T-cell (primary cell): ENCODE results near the gene ESRRG. TPM values are rescaled to one million over a fixed set of nuclear protein-coding genes. Genes with fewer than 3 reads are reported as not detected.

Experiments
- ATAC-seq, 4 experiments: fragments of 200-7000 bp in 3 of 4; fragments of 150-1000 bp in 1 of 4; cut with Tn5 transposase; replicated peaks in 1 of 4; 1 replicate in 3 of 4; 2 replicates in 1 of 4; pipeline ENCODE4 v1.10.0; 2021; ENCODE audit warnings: moderate library complexity in 3 of 4, mild to moderate bottlenecking in 2 of 4, moderate number of reproducible peaks in 1 of 4
- CTCF ChIA-PET, 2 donors: fragments of 300-600 bp; sonication (Branson Sonifier 250); formaldehyde crosslinking; loops; one replicate each; lab custom pipeline; 2022; ENCODE audit warnings: antibody characterized with exemption in 2 of 2; lab: Charles Lee
- POLR2A ChIA-PET, 2 donors: fragments of 300-600 bp; sonication (Branson Sonifier 250); formaldehyde crosslinking; loops; one replicate each; lab custom pipeline; 2022; ENCODE audit warnings: antibody characterized with exemption in 2 of 2; lab: Charles Lee
- DNase-seq, 35 experiments: peaks; one replicate each; pipeline versions ENCODE4 v3.0.0 to v3.0.0-alpha.2; 2013 to 2023
- H3K27ac ChIP-seq: one replicate; pipeline ENCODE4 v1.5.1; 2013; ENCODE audit warnings: low read length
- H3K27me3 ChIP-seq, 2 experiments: replicated peaks in 1 of 2; 1 replicate in 1 of 2; 2 replicates in 1 of 2; pipeline versions ENCODE4 v1.6.1 to v1.7.0; 2013; ENCODE audit warnings: low read length in 1 of 2, mixed read lengths in 1 of 2; ENCODE audit not compliant: control insufficient read depth in 2 of 2, insufficient read depth in 2 of 2; ENCODE audit errors: extremely low read depth in 1 of 2
- H3K36me3 ChIP-seq, 2 donors: 1 replicate in 1 of 2; 2 replicates in 1 of 2; pipeline versions ENCODE4 v1.6.1 to v1.7.0; 2013; ENCODE audit warnings: low read length in 1 of 2; ENCODE audit not compliant: control insufficient read depth in 2 of 2, insufficient read depth in 1 of 2; ENCODE audit errors: extremely low read depth in 1 of 2
- H3K4me1 ChIP-seq, 2 experiments: 1 replicate in 1 of 2; 2 replicates in 1 of 2; pipeline versions ENCODE4 v1.6.1 to v1.7.0; 2013; ENCODE audit warnings: low read length in 2 of 2, mixed read lengths in 1 of 2; ENCODE audit not compliant: insufficient read depth in 2 of 2, control insufficient read depth in 1 of 2; ENCODE audit errors: extremely low read depth in 1 of 2
- H3K4me3 ChIP-seq, 2 donors: 1 replicate in 1 of 2; 2 replicates in 1 of 2; pipeline versions ENCODE4 v1.5.1 to v1.7.0; 2013; ENCODE audit warnings: mild to moderate bottlenecking in 2 of 2, low read length in 1 of 2, moderate library complexity in 1 of 2; ENCODE audit not compliant: control insufficient read depth in 1 of 2; ENCODE audit errors: extremely low read depth in 1 of 2
- H3K9me3 ChIP-seq: 2 replicates; pipeline ENCODE4 v1.7.0; 2013
- H3K27ac Mint-ChIP-seq, 2 donors: one replicate each; pipeline ENCODE4 v1.8.0; 2020 to 2021; ENCODE audit warnings: mild to moderate bottlenecking in 2 of 2, mixed read lengths in 2 of 2
- H3K27me3 Mint-ChIP-seq, 2 donors: one replicate each; pipeline ENCODE4 v1.8.0; 2021 to 2022; ENCODE audit warnings: mixed read lengths in 2 of 2
- H3K36me3 Mint-ChIP-seq: one replicate; pipeline ENCODE4 v1.8.0; 2021; ENCODE audit warnings: mixed read lengths
- H3K4me1 Mint-ChIP-seq, 3 donors: one replicate each; pipeline ENCODE4 v1.8.0; 2020 to 2022; ENCODE audit warnings: mixed read lengths in 3 of 3, mild to moderate bottlenecking in 1 of 3
- H3K4me3 Mint-ChIP-seq, 3 donors: one replicate each; pipeline ENCODE4 v1.8.0; 2020 to 2022; ENCODE audit warnings: mild to moderate bottlenecking in 3 of 3, mixed read lengths in 3 of 3, moderate library complexity in 3 of 3
- H3K9me3 Mint-ChIP-seq, 3 donors: one replicate each; pipeline ENCODE4 v1.8.0; 2020 to 2022; ENCODE audit warnings: mixed read lengths in 3 of 3
- WGBS: methylation state at CpG from one replicate; pipeline ENCODE4 v1.1.5; 2013; ENCODE audit warnings: missing lambda C conversion rate; ENCODE audit not compliant: insufficient coverage; 5-methylcytosine and 5-hydroxymethylcytosine counted together
- total RNA-seq, 35 experiments: library from RNA in 6 of 35; stranded (reverse) in 6 of 35; fragments of 120-200 nt in 1 of 35; gene quantifications; one replicate each; pipeline versions ENCODE4 v1.2.1 to v1.2.4 and lab custom pipeline; 2013 to 2026

ESRRG gene
- total RNA-seq, 5 donors from 2014 or later (not counting 1 experiment from before 2014, with no cell fraction given), result 0.13 TPM; not detected in 4

GRCh38 chr1:216666441-216666840 lies 56.8 kb downstream of the ESRRG start:
- no peak overlapping the region for H3K4me3 Mint-ChIP-seq
- WGBS, result no CpG with 5 or more reads among the region's 2 CpGs
- no peaks in the 10 kb centered on the region for H3K36me3 ChIP-seq
- H3K9me3 ChIP-seq, result no peaks in the 10 kb centered on the region
- no peaks in the 10 kb centered on the region for H3K27me3 ChIP-seq
- peaks cover 5 to 6% (median 5%) of the 10 kb centered on the region in 3 donors for H3K9me3 Mint-ChIP-seq
- no peak overlapping the region for H3K4me3 ChIP-seq
- no peaks in the 10 kb centered on the region for H3K36me3 Mint-ChIP-seq
- H3K4me1 ChIP-seq, result no peaks in the 10 kb centered on the region
- ChIA-PET POLR2A (no interaction called here), CTCF (no interaction called here)
- H3K27me3 Mint-ChIP-seq, result no peaks in the 10 kb centered on the region
- H3K27ac ChIP-seq, result no peak overlapping the region
- no peaks in the 10 kb centered on the region for H3K4me1 Mint-ChIP-seq
- ATAC-seq (no peak), DNase-seq (no peak)
- H3K27ac Mint-ChIP-seq, result no peak overlapping the region

DNA sequence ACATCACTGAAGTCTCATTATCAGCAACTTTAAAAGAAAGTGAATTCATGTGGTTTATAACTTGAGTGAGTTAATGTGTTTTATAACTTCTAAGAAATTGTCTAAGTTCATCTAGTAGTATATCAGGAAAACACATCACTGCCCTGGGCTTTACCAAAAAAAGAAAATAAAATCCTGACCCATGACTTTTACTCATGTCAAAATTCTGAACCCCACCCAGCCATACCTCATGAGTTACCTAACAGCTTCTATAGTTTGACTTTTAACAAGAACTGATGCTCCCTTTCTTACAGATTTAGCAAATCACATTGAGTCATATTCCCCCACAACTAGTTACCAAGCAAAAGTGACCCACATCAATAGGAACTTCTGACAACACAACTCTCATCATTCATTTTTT lies 57.4 kb downstream of the ESRRG start:
- H3K9me3 ChIP-seq, result no peaks in the 10 kb centered on the region
- H3K27ac ChIP-seq, result no peak overlapping the region
- Mint-ChIP-seq H3K9me3 (peaks cover 5 to 6% (median 5%) of the 10 kb centered on the region in 3 donors), H3K4me1 (no peaks in the 10 kb centered on the region), H3K36me3 (no peaks in the 10 kb centered on the region), H3K27ac (no peak overlapping the region), H3K27me3 (no peaks in the 10 kb centered on the region), H3K4me3 (no peak overlapping the region)
- DNase-seq (no peak), ATAC-seq (no peak)
- ChIA-PET POLR2A (no interaction called here), CTCF (no interaction called here)
- H3K4me3 ChIP-seq, result no peak overlapping the region
- no peaks in the 10 kb centered on the region for H3K27me3 ChIP-seq
- H3K36me3 ChIP-seq, result no peaks in the 10 kb centered on the region
- no peaks in the 10 kb centered on the region for H3K4me1 ChIP-seq

- DNase-seq (no peak), ATAC-seq (no peak)
- Histone ChIP-seq H3K4me1 (no peaks in the 10 kb centered on the region), H3K27me3 (no peaks in the 10 kb centered on the region), H3K36me3 (no peaks in the 10 kb centered on the region), H3K4me3 (no peak overlapping the region), H3K27ac (no peak overlapping the region), H3K9me3 (no peaks in the 10 kb centered on the region)
- H3K27me3 Mint-ChIP-seq, result no peaks in the 10 kb centered on the region
- H3K4me3 Mint-ChIP-seq, result no peak overlapping the region
- ChIA-PET CTCF (no interaction called here), POLR2A (no interaction called here)
- no CpG with 5 or more reads among the region's 1 CpG for WGBS
- H3K4me1 Mint-ChIP-seq, result no peaks in the 10 kb centered on the region
- H3K9me3 Mint-ChIP-seq, result peaks cover 5 to 6% (median 5%) of the 10 kb centered on the region in 3 donors
- no peaks in the 10 kb centered on the region for H3K36me3 Mint-ChIP-seq
- H3K27ac Mint-ChIP-seq, result no peak overlapping the region
Observed at GRCh38 chr1:216665406-216665805, 57.8 kb downstream of the ESRRG start.

GRCh38 chr1:216662681-216663080 lies 60.5 kb downstream of the ESRRG start:
- POLR2A ChIA-PET, result no interaction called here
- Histone ChIP-seq H3K4me1 (no peaks in the 10 kb centered on the region), H3K27ac (no peak overlapping the region), H3K36me3 (no peaks in the 10 kb centered on the region), H3K27me3 (no peaks in the 10 kb centered on the region), H3K4me3 (no peak overlapping the region), H3K9me3 (no peaks in the 10 kb centered on the region)
- Mint-ChIP-seq H3K36me3 (no peaks in the 10 kb centered on the region), H3K27ac (no peak overlapping the region), H3K4me1 (no peaks in the 10 kb centered on the region), H3K27me3 (no peaks in the 10 kb centered on the region), H3K4me3 (no peak overlapping the region), H3K9me3 (peaks cover 0 to 10% (median 9%) of the 10 kb centered on the region in 3 donors)
- WGBS, result 100% methylated on average over 1 of the region's 3 CpGs
- no peak for ATAC-seq
- CTCF ChIA-PET, result interaction anchor here in 1 of 2 donors (0.5 kb wide), 1 partner anchor 14 kb away, joined by 3 read pairs; no protein-coding TSS in a partner anchor
- no peak for DNase-seq

DNA sequence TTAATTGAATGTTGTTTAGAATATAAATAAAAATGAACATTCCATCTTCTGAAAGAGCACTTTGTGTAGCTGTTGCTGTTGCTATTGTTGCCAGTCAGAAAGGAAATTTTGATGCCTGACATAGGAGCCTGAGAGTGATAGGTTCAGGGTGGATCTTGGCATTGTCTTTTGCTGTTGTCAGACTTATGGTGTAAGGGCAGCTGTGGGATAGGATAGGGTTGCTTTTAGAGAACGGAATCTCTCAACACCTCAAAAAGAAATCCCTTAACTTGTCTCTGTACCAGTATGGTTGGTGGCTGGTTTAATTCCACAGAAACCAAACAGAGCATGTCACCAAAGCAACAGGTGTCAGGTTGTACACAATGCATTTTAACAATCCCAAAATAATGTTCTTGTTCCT lies 62.7 kb downstream of the ESRRG start:
- no peak for DNase-seq
- ChIA-PET POLR2A (no interaction called here), CTCF (no interaction called here)
- Mint-ChIP-seq H3K36me3 (no peaks in the 10 kb centered on the region), H3K4me1 (no peaks in the 10 kb centered on the region), H3K9me3 (peaks cover 0 to 10% (median 4%) of the 10 kb centered on the region in 3 donors), H3K27ac (no peak overlapping the region), H3K27me3 (no peaks in the 10 kb centered on the region), H3K4me3 (no peak overlapping the region)
- Histone ChIP-seq H3K36me3 (no peaks in the 10 kb centered on the region), H3K9me3 (no peaks in the 10 kb centered on the region), H3K27ac (no peak overlapping the region), H3K4me1 (no peaks in the 10 kb centered on the region), H3K4me3 (no peak overlapping the region), H3K27me3 (no peaks in the 10 kb centered on the region)
- WGBS, result no CpG with 5 or more reads among the region's 1 CpG
- no peak for ATAC-seq

- ATAC-seq, result no peak
- DNase-seq, result no peak
- no peak overlapping the region for H3K27ac Mint-ChIP-seq
- H3K9me3 ChIP-seq, result no peaks in the 10 kb centered on the region
- no peaks in the 10 kb centered on the region for H3K36me3 ChIP-seq
- H3K9me3 Mint-ChIP-seq, result peaks cover 0 to 7% (median 4%) of the 10 kb centered on the region in 3 donors
- CTCF ChIA-PET, result no interaction called here
- H3K27me3 ChIP-seq, result no peaks in the 10 kb centered on the region
- no peak overlapping the region for H3K27ac ChIP-seq
- H3K4me3 Mint-ChIP-seq, result no peak overlapping the region
- H3K36me3 Mint-ChIP-seq, result no peaks in the 10 kb centered on the region
- no peaks in the 10 kb centered on the region for H3K4me1 Mint-ChIP-seq
- H3K4me1 ChIP-seq, result no peaks in the 10 kb centered on the region
- no peak overlapping the region for H3K4me3 ChIP-seq
- H3K27me3 Mint-ChIP-seq, result no peaks in the 10 kb centered on the region
- WGBS, result 94% methylated on average over 2 of the region's 4 CpGs
- POLR2A ChIA-PET, result no interaction called here
Observed at GRCh38 chr1:216653001-216653400, 70.2 kb downstream of the ESRRG start.
